ENCODE measurements around the gene EFEMP1. TPM values are rescaled to one million over a fixed set of nuclear protein-coding genes. Genes with fewer than 3 reads are reported as not detected.

The EFEMP1 gene
- total RNA-seq, 2 donors from 2014 or later, result 25.1 to 129 TPM

GRCh38 chr2:55864351-55865084, 59.1 kb downstream of the EFEMP1 start:
- intact Hi-C loops (cut with DNase I), result no loop called here
- Histone ChIP-seq H3K9me3 (no peaks in the 10 kb centered on the region), H3K4me3 (no peak overlapping the region), H3K36me3 (replicated peaks in 1 of 2; ENCODE audit: insufficient read depth in 1 of 2, low read depth in 2 of 2) (no peaks in the 10 kb centered on the region), H3K27ac (no peak overlapping the region), H3K27me3 (no peaks in the 10 kb centered on the region), H3K4me1 (peaks cover 4% of the 10 kb centered on the region)
- WGBS, 2 donors, result 86 to 89% methylated on average over 6 of the region's 6 CpGs
- no peak for TF ChIP-seq POLR2A (IDR thresholded peaks at IDR 0.05)
- TF ChIP-seq CTCF (IDR thresholded peaks at IDR 0.05), result no peak
- no peak for DNase-seq
- no peak for ATAC-seq

- ATAC-seq, result peak; percentile 93
- peak in 2 of 4 donors; percentile 48 to 59 for DNase-seq
- TF ChIP-seq CTCF (IDR thresholded peaks at IDR 0.05), result no peak
- peak overlapping the region in 2 of 4 donors; percentile 21 to 46 for H3K27ac ChIP-seq
- WGBS, 2 donors, result 87 to 89% methylated on average over 7 of the region's 7 CpGs
- H3K4me1 ChIP-seq, result peaks cover 4% of the 10 kb centered on the region
- H3K9me3 ChIP-seq, result peaks cover 0 to 4% (median 0%) of the 10 kb centered on the region in 3 donors
- intact Hi-C loops (cut with DNase I), result no loop called here
- H3K36me3 ChIP-seq (replicated peaks in 1 of 2; ENCODE audit: insufficient read depth in 1 of 2, low read depth in 2 of 2), result no peaks in the 10 kb centered on the region
- no peaks in the 10 kb centered on the region for H3K27me3 ChIP-seq
- no peak overlapping the region for H3K4me3 ChIP-seq
Observed at GRCh38 chr2:55862673-55863390, 60.8 kb downstream of the EFEMP1 start.

- peak; percentile 65 for ATAC-seq
- 72 to 84% methylated on average over 3 of the region's 3 CpGs for WGBS, 2 donors
- no peak overlapping the region for H3K4me3 ChIP-seq
- H3K36me3 ChIP-seq (replicated peaks in 1 of 2; ENCODE audit: insufficient read depth in 1 of 2, low read depth in 2 of 2), result no peaks in the 10 kb centered on the region
- peaks cover 0 to 4% (median 0%) of the 10 kb centered on the region in 3 donors for H3K9me3 ChIP-seq
- intact Hi-C loops (cut with DNase I), result no loop called here
- no peaks in the 10 kb centered on the region for H3K27me3 ChIP-seq
- TF ChIP-seq CTCF (IDR thresholded peaks at IDR 0.05) (no peak), POLR2A (IDR thresholded peaks at IDR 0.05) (no peak)
- H3K4me1 ChIP-seq, result peaks cover 4% of the 10 kb centered on the region
- DNase-seq, result peak in 2 of 4 donors; percentile 15 to 34
- peak overlapping the region in 2 of 4 donors; percentile 21 to 46 for H3K27ac ChIP-seq
Observed at GRCh38 chr2:55862246-55862645, 61.3 kb downstream of the EFEMP1 start.

GRCh38 chr2:55861733-55862132, 61.8 kb downstream of the EFEMP1 start:
- WGBS, 2 donors, result 90 to 93% methylated on average over 6 of the region's 6 CpGs
- peaks cover 0 to 4% (median 0%) of the 10 kb centered on the region in 3 donors for H3K9me3 ChIP-seq
- no peaks in the 10 kb centered on the region for H3K36me3 ChIP-seq (replicated peaks in 1 of 2; ENCODE audit: insufficient read depth in 1 of 2, low read depth in 2 of 2)
- TF ChIP-seq POLR2A (IDR thresholded peaks at IDR 0.05) (no peak), CTCF (IDR thresholded peaks at IDR 0.05) (no peak)
- H3K4me3 ChIP-seq, result no peak overlapping the region
- DNase-seq (no peak), ATAC-seq (no peak)
- intact Hi-C loops (cut with DNase I), result no loop called here
- peak overlapping the region in 1 of 4 donors; percentile 46 for H3K27ac ChIP-seq
- peaks cover 4% of the 10 kb centered on the region for H3K4me1 ChIP-seq
- H3K27me3 ChIP-seq, result no peaks in the 10 kb centered on the region
